DMS79 treated with DMSO at 0.1 percent for 48 hours (cell line): ENCODE data around the gene CCDC196.
A peak's percentile ranks its signal among the peaks of the same experiment; 100 is the strongest.
"Not testable (repeated sequence)": the region's sequence is repeated elsewhere in the genome, so short reads cannot be mapped to it uniquely, and the experiment has no call there.

Source experiments
- DNase-seq: peaks from one replicate; lab custom pipeline; 2025; lab: John Stamatoyannopoulos, UW

Gene CCDC196

GRCh38 chr14:66495218-66496098 is 9.3 kb downstream of the CCDC196 start:
- peak; percentile 89 for DNase-seq

- DNase-seq, result no peak
Measured at GRCh38 chr14:66496188-66496807, 10.1 kb downstream of the CCDC196 start.

GRCh38 chr14:66496911-66497310 is 10.7 kb downstream of the CCDC196 start:
- DNase-seq, result peak; percentile 24

DNA sequence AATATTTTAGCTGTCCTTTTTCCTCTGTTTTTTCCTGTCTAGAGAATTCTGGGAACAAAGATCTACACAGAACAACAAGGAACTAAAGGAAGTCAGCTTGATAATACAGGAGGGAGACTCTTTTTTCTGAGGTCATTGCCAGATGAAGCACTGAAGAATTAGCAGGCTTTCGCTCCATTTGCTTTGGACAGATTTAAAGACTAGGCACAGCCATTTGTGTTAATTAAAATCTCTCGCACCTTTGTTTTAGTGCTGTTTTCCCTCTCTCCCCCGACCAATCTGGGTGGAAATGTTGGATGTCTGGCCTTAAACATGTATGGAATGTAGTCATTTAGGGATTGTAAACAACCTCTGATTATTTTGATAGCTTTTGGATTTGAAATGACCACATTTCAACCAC is 12.1 kb downstream of the CCDC196 start:
- DNase-seq, result no peak

GRCh38 chr14:66501592-66501991 is 15.4 kb downstream of the CCDC196 start:
- no peak for DNase-seq

DNA sequence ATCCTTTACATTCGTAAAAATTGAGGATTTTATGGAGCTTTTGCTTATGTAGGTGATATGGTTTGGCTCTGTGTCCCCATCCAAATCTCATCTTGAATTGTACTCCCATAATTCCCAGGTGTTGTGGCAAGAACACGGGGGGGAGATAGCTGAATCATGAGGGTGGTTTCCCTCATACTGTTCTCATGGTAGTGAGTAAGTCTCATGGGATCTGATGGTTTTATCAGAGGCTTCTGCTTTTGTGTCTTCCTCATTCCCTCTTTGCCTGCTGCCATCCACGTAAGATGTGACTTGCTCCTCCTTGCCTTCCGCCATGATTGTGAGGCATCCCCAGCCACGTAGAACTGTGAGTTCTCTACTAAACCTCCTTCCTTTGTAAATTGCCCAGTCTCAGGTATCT is 16.7 kb downstream of the CCDC196 start:
- not testable (repeated sequence) for DNase-seq

- DNase-seq, result peak; percentile 51
Measured at GRCh38 chr14:66503532-66503931, 17.4 kb downstream of the CCDC196 start.

DNA sequence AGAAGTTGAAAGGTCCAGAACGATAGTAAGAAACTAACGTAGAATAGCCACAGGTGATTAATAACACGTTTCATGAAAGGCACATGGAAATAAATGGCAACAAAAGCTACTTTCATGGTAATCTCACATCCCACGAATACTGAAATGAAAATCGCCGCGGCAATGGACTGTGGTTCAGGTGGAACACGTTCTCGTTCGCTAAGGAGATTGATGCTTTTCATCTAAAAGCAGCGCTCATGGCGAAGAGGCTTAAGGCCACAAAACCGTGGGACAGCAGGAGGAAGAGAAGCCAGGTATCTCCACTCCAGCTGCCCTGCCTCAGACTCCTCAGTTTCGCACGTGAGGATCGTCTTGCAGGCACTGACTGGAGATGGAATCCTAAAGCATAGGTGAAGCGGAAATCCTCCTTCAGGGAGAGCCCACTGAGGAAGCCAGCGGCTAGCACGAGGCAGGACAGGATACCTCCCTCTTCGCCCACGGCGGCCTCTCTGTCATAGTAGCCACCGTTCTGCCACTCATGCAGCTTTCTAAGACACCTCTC is 21.1 kb downstream of the CCDC196 start:
- DNase-seq, result peak; percentile 91

DNA sequence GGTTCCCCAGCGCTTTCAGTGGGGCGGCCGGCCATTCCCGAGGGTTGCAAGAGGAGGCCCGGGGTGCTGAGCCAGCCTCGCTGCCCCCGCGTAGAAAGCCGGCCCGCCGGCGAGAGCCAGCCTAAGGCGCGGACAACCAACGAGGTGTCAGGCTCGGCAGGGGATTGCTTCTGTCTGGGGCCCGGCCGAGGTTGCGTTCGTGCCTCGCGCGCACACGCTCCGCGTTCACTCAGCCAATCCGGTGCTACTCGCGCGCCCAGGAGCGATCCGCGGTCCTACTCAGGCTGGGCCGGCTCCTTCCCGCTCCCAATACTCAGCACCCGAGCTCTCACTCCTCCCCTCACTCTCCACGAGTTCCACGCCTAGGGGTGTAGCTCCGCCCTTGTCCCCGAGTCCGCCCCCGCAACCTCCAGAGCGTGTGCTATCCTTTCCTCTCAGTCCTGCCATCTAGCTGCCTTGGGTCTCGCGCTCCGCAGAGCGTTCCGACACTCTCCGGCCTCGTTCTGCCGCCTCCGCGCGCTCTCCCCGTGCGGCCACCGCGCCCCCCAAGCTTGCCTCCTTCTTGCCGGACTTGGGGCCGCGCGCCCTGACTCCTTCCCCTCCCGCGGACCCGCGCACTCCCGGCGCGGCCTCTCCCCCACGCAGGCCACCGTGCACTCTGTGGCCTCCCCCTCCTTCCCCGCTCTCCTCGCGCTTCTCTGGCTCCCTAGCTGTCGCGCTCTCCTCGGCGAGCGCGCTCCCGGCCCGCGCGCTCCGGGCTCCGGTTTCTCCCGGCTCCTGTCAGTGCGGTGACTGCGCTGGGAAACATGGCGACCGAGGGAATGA is 21.8 kb downstream of the CCDC196 start, which contains the start of gene GPHN:
GPHN (plus strand) TSS at position 426 of the 825 bp plus-strand sequence.
- peak; percentile 99 for DNase-seq

GRCh38 chr14:66508547-66508845 is 22.3 kb downstream of the CCDC196 start:
- no peak for DNase-seq

DNA sequence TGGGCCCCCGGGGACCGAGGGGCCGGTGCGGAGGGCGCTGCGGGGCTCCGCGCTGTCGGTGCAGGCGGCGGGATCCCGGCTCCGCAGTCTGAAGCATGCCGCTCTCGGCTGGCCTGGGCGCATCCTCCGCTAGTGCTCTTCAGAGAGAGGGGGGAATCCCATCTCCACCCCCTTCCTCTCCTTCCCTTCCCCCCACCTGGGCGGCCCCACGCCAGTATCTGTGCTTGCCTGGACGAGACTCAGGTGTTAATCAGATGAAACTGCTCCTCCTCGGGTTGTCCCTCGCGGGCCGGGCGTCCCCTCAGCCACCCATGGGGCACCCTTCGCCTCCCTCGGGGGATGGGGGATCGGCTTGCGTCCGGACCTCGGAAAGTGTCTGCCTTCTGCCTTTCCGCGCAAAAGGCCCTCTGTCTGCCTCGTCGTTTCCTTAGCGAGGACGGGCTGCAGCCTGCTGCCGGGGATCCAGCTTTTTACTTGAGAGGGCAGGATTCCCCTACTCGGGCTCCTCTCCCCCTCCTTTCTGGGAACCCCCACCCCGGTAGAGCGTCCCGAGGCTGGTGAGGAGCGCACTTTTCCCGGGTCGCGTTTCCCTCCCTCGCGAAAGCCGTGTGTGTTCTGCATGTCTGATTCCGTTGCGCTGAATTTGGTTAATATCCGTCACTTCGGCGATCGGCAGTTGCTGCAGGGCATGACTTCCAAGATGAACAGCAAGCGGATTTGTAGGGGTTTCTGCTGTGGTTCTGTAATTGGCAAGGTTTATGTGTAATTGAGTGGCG is 22.9 kb downstream of the CCDC196 start:
- DNase-seq, result peak; percentile 76

GRCh38 chr14:66509874-66510273 is 23.7 kb downstream of the CCDC196 start:
- no peak for DNase-seq

GRCh38 chr14:66511849-66512248 is 25.7 kb downstream of the CCDC196 start:
- DNase-seq, result no peak

DNA sequence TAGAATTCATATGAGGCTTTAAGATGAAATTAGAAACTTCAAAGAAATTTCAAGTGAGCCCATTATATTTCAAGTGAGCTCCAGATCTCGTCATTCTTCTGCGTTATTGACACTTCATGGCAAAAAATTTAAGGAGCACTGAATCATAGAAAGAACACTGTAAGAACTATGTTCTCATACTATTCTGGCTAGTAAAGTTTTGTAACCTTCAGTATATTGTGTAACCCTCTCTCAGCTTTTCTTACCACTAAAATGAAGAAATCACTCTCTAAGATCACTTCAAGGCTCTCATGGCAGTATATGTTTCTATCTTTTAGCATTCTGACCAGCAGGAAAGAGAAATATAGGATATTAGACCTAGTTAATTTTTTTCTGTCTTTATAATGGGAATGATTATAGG is 28.0 kb downstream of the CCDC196 start:
- no peak for DNase-seq

- no peak for DNase-seq
Measured at GRCh38 chr14:66530526-66530925, 44.4 kb downstream of the CCDC196 start.

- no peak for DNase-seq
Measured at GRCh38 chr14:66539034-66539433, 52.9 kb downstream of the CCDC196 start.

DNA sequence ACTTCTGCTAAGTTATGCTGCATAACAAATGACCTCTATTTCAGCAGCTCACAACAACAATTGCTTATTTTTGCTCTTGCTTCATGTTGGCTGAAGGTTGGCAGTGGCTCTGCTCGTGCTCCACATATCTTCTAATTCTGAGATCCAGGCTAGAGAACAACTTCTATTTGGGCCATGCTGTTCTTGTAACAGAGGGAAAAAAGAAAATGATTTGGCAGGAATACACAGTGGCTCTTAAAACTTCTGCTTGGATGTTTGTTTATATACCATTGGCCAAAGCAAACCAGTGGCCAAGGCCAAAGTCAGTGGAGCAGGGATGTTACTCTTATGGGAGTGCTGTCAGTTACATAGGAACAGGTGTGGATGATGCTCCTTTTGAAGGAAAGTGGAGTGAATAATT is 53.9 kb downstream of the CCDC196 start:
- DNase-seq, result no peak

- DNase-seq, result no peak
Measured at GRCh38 chr14:66541627-66542026, 55.5 kb downstream of the CCDC196 start.

DNA sequence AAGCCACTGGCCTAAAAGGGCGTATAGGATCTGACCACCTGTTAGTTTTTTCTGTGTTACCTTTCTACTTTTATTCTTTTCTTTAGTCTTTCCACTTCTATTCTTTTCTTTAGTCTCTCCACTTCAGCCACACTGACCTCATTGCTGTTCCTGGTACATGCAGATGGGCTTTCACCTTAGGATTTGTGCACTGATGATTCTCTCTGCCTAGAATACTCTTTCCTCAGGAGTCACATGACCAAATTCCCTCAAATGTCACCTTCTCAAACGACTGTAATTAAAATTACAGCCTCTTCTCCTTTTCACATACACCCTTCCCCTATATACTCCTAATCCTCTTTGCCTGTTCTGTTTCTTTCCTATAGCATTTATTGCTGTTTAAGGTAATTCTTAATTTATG is 57.8 kb downstream of the CCDC196 start:
- DNase-seq, result peak; percentile 73

DNA sequence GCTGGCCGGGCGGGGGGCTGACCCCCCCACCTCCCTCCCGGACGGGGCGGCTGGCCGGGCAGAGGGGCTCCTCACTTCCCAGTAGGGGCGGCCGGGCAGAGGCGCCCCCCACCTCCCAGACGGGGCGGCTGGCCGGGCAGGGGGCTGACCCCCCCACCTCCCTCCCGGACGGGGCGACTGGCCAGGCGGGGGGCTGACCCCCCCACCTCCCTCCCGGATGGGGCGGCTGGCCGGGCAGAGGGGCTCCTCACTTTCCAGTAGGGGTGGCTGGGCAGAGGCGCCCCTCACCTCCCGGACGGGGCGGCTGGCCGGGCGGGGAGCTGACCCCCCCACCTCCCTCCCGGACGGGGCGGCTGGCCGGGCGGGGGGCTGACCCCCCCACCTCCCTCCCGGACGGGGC is 59.0 kb downstream of the CCDC196 start:
- not testable (repeated sequence) for DNase-seq

- DNase-seq, result not testable (repeated sequence)
Measured at GRCh38 chr14:66545751-66546150, 59.6 kb downstream of the CCDC196 start.
